ENCODE measurements around the gene FOXD4L3. TPM values are rescaled to one million over a fixed set of nuclear protein-coding genes. Genes with fewer than 3 reads are reported as not detected.
A peak's percentile ranks its signal among the peaks of the same experiment; 100 is the strongest.
"Not testable (repeated sequence)": the region's sequence is repeated elsewhere in the genome, so short reads cannot be mapped to it uniquely, and the experiment has no call there.

Gene FOXD4L3
- total RNA-seq, 1 experiment from 2014 or later = not detected

DNA sequence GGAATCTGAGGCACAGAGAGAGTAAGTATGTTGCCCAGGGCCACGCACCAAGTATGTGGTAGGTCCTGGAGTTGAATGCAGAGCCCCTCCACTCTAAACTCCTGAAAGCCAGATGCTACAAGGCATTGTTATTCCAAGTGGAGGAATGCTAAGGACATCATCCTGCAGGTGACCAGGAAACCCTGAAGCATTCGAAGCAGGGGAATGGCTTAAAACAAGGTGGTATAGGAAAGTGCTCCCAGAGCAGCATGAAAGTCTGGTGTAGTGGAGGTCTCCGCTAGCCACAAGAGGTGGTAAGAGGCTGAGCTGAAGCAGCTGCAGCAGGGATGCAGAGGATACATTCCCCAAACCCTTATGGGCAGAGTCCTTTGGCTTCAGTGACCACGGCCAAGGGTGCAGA is 26.4 kb downstream of the FOXD4L3 start:
- POLR2A ChIA-PET, H3K4me1 Mint-ChIP-seq: not testable (repeated sequence)

DNA sequence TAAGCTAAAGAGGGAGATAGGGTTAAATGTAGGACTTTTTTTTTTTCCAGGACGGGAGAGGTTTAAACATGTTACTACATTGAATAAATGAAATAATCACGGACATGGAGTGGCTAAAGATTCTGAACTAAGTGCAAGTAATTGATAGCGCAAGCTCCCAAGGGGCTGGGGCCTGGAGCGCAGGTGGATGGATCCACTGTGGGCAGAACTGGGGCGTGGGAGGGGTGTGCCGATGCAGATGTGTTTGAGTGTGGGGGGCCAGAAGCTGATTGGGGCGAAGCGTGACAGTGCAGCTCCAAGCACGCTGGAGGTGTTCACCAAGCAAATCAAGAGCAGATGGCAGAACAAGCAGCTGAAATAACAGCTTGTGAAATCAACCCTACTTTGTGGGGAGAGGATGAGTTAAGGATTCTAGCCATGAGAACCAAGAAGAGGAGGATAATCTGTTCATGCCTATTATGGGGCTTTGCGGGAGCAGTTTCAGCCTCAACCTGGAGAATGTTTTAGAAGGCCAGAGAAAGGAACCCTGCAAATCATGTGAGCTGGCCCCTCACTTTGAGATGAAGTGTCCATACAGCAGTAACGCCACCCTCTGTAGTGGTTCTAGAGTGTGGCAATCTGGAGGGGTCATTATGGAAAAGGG is 28.0 kb downstream of the FOXD4L3 start:
- peaks cover 21% of the 10 kb centered on the region for H3K27me3 Mint-ChIP-seq (ENCODE audit: low read depth)
- POLR2A ChIA-PET; H3K4me3 Mint-ChIP-seq; H3K9me3 Mint-ChIP-seq; CTCF ChIA-PET; H3K27ac Mint-ChIP-seq; H3K36me3 Mint-ChIP-seq; ATAC-seq; DNase-seq (ENCODE audit: low spot score); H3K4me1 Mint-ChIP-seq: not testable (repeated sequence)

More for the DNA sequence above, 26.4 kb downstream of the FOXD4L3 start:
- H3K4me3 Mint-ChIP-seq; H3K9me3 Mint-ChIP-seq; DNase-seq (ENCODE audit: low spot score); CTCF ChIA-PET; H3K27ac Mint-ChIP-seq; H3K36me3 Mint-ChIP-seq: not testable (repeated sequence)
- ATAC-seq = peak; percentile 92
- peaks cover 25% of the 10 kb centered on the region for H3K27me3 Mint-ChIP-seq (ENCODE audit: low read depth)

- CTCF ChIA-PET; POLR2A ChIA-PET; H3K4me3 Mint-ChIP-seq; DNase-seq (ENCODE audit: low spot score); H3K9me3 Mint-ChIP-seq; H3K4me1 Mint-ChIP-seq; H3K36me3 Mint-ChIP-seq; ATAC-seq; H3K27ac Mint-ChIP-seq: not testable (repeated sequence)
- peaks cover 25% of the 10 kb centered on the region for H3K27me3 Mint-ChIP-seq (ENCODE audit: low read depth)
Observed at GRCh38 chr9:68332122-68332521, 29.5 kb downstream of the FOXD4L3 start.

DNA sequence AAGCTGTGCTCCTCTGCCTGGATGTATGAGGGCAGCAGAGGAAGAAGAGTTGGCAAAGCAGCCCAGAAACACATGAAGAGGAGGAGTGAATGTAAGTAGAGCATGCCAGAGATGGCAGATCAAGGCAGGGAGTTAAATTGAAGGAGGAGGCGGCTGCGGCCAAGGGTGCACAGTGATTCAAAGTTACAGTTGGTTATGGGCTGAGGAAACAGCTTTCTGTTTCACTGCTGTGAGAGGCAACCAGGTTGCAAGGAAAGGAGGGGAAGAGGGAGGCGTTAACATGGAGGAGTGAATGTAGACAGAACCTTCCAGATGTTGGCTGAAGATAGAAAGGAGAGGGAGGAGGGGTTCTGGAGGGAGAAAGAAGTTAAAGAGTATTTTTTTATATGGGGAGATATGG is 33.3 kb downstream of the FOXD4L3 start:
- H3K4me1 Mint-ChIP-seq; H3K36me3 Mint-ChIP-seq; H3K9me3 Mint-ChIP-seq; POLR2A ChIA-PET; H3K27ac Mint-ChIP-seq; ATAC-seq; CTCF ChIA-PET; H3K4me3 Mint-ChIP-seq; DNase-seq (ENCODE audit: low spot score): not testable (repeated sequence)
- H3K27me3 Mint-ChIP-seq (ENCODE audit: low read depth) = peaks cover 18% of the 10 kb centered on the region

- H3K9me3 Mint-ChIP-seq; H3K4me1 Mint-ChIP-seq; H3K36me3 Mint-ChIP-seq; CTCF ChIA-PET; H3K4me3 Mint-ChIP-seq; POLR2A ChIA-PET; H3K27ac Mint-ChIP-seq; DNase-seq (ENCODE audit: low spot score); ATAC-seq: not testable (repeated sequence)
- peaks cover 21% of the 10 kb centered on the region for H3K27me3 Mint-ChIP-seq (ENCODE audit: low read depth)
Observed at GRCh38 chr9:68336639-68337339, 34.1 kb downstream of the FOXD4L3 start.

- ATAC-seq; H3K4me3 Mint-ChIP-seq; DNase-seq (ENCODE audit: low spot score); H3K4me1 Mint-ChIP-seq; POLR2A ChIA-PET; H3K27ac Mint-ChIP-seq; H3K36me3 Mint-ChIP-seq; H3K9me3 Mint-ChIP-seq; CTCF ChIA-PET: not testable (repeated sequence)
- peaks cover 24% of the 10 kb centered on the region for H3K27me3 Mint-ChIP-seq (ENCODE audit: low read depth)
Observed at GRCh38 chr9:68338000-68338399, 35.3 kb downstream of the FOXD4L3 start.

DNA sequence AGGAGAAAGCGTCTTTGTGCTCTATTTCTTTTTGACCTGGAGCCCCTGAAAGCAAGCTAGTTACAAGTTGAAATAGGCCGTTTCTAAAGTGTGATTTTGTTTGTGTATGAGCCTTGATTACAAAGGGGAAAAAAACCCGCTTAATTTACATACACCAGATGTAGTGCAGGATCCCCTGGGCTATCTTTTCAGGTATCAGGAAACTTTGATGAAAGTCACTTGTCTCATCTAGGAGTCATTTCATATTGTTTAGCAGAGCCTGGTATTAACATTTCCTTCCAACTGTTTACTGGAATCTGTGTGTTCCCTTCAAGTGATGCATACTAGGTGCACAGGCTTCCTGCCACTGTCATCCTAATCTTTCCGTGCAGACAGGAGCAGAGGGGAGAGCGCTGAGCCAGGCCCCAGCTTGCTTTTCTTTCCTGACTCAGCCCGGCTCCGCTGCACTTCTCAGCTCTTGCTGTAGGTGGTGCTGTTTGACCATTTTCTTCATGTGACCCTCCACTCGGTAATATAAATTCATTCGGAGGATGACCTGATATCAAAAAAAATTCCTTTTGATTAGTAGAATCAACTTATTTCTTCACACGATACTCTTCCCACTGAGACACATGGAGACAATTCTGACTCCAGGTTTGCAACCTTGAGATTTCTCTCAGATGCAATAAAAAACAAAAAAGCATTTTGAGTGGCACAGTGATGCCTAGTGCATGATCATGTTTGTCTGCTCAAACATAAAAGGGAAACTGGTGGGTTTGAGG is 39.8 kb downstream of the FOXD4L3 start:
- DNase-seq (ENCODE audit: low spot score); POLR2A ChIA-PET; H3K9me3 Mint-ChIP-seq; H3K27ac Mint-ChIP-seq; H3K4me1 Mint-ChIP-seq; H3K36me3 Mint-ChIP-seq; H3K4me3 Mint-ChIP-seq: not testable (repeated sequence)
- CTCF ChIA-PET = interaction anchor here (1.0 to 1.5 kb wide), 3 partner anchors 217 to 226 kb away, joined by 3 to 5 read pairs (median 3); no protein-coding TSS in a partner anchor
- ATAC-seq = peak; percentile 89
- H3K27me3 Mint-ChIP-seq (ENCODE audit: low read depth) = peaks cover 50% of the 10 kb centered on the region

- H3K4me1 Mint-ChIP-seq; H3K36me3 Mint-ChIP-seq; H3K9me3 Mint-ChIP-seq; H3K27ac Mint-ChIP-seq; POLR2A ChIA-PET; ATAC-seq; DNase-seq (ENCODE audit: low spot score); H3K4me3 Mint-ChIP-seq: not testable (repeated sequence)
- CTCF ChIA-PET = interaction anchor here (0.5 to 1.5 kb wide), 7 partner anchors 164 to 225 kb away, joined by 3 to 8 read pairs (median 3); no protein-coding TSS in a partner anchor
- H3K27me3 Mint-ChIP-seq (ENCODE audit: low read depth) = peaks cover 51% of the 10 kb centered on the region
Observed at GRCh38 chr9:68343242-68343641, 40.6 kb downstream of the FOXD4L3 start.

GRCh38 chr9:68343992-68344391 is 41.3 kb downstream of the FOXD4L3 start:
- H3K36me3 Mint-ChIP-seq; H3K9me3 Mint-ChIP-seq; ATAC-seq; H3K4me1 Mint-ChIP-seq; POLR2A ChIA-PET; H3K4me3 Mint-ChIP-seq; CTCF ChIA-PET; H3K27ac Mint-ChIP-seq; DNase-seq (ENCODE audit: low spot score): not testable (repeated sequence)
- H3K27me3 Mint-ChIP-seq (ENCODE audit: low read depth) = peaks cover 59% of the 10 kb centered on the region

DNA sequence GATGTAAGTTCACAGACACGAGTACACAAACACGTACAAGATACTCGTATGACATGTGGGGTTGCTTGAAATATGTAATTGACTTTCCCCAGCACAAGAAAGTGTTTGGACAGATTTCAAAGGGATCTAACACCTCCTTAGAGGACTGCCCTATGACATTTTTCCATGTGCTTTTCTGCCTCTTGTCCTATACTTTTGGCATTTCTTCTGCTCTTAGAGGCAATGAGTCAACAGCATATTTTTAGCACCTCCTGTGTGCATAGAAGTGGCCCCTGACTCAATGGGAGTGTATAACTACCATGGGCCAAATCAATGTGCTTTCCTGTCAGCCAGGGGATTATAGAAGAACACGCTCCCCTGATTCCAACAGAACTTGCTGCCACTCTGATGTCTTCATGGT is 49.0 kb downstream of the FOXD4L3 start:
- peaks cover 62% of the 10 kb centered on the region for H3K27me3 Mint-ChIP-seq (ENCODE audit: low read depth)
- H3K4me1 Mint-ChIP-seq; CTCF ChIA-PET; H3K27ac Mint-ChIP-seq; DNase-seq (ENCODE audit: low spot score); H3K4me3 Mint-ChIP-seq; H3K36me3 Mint-ChIP-seq; ATAC-seq; H3K9me3 Mint-ChIP-seq; POLR2A ChIA-PET: not testable (repeated sequence)
